ENCODE measurements around the gene KDM4C. TPM values are rescaled to one million over a fixed set of nuclear protein-coding genes. Genes with fewer than 3 reads are reported as not detected.
"Not testable (repeated sequence)": the region's sequence is repeated elsewhere in the genome, so short reads cannot be mapped to it uniquely, and the experiment has no call there.

KDM4C gene
- total RNA-seq, 1 experiment from 2014 or later: 11.5 TPM

GRCh38 chr9:7030943-7031342, 273.2 kb downstream of the KDM4C start:
- DNase-seq (ENCODE audit: low read depth): not testable (repeated sequence)

DNA sequence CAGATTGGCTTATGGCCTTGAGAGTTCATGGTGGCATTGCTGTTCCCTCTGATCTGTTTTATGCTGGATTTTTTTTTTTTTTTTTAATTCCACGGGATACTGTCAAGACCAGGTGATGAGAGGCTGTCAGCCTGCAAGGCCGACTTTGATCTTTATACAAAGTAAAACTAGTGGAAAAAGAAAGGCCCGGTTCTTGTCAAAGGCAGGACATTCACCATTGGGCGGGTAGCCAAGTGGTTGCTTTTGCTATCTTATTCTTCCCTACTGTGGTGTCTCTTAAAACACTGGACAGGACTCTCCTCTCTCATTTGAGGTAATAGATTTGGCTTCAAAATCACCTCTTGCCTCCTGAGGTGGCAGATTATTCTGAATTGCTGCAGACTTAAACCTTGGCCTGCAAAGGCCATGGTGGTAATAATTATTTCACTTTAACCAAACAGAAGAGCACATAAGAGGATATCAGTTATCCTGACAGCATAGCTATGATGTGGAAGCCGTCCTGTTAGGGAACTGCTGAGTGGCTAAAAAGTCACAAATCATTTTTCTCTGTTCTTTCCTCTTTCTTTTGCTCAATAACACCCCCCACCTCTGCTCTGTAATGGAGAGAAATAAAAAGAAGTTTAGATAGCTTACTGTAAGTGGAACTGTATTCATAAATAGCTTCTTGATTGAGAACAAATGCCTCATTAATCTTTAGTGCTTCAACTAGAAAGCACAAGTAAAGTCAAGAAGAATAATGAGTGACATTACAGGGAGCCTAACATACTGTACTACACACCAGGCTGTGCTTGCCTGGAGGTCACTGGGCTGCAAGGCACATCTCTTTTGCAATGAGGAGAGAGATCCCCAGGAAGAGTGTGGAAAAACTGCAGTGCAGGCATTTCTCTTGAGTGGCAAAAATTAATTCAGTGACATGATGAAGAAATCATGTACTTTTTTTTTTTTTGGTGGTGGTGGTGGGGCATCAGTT, 275.6 kb downstream of the KDM4C start:
- DNase-seq (ENCODE audit: low read depth): no peak

DNA sequence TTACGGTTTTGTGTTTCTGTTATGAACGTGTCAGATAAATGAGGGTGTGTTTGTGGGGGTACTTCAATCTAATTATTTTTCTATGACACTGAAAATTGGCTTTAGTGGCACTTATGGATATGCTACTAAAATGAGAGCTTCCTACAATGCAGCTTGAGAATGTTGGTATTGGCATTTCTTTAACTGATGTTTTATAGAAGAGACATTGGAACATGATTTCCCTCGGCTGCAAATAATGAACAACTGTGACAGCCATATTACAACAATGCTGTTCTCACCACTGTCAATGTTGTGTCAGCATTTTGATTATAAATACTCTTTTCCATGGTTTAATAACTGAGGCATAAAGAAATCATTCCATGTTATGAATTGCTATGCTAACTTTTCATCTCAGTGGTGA, 279.4 kb downstream of the KDM4C start:
- DNase-seq (ENCODE audit: low read depth): no peak

GRCh38 chr9:7042124-7042523, 284.4 kb downstream of the KDM4C start:
- no peak for DNase-seq (ENCODE audit: low read depth)

- DNase-seq (ENCODE audit: low read depth): no peak
These were observed 287.6 kb downstream of the KDM4C start for GRCh38 chr9:7045361-7045760.

- no peak for DNase-seq (ENCODE audit: low read depth)
These were observed 293.9 kb downstream of the KDM4C start for GRCh38 chr9:7051711-7052110.

DNA sequence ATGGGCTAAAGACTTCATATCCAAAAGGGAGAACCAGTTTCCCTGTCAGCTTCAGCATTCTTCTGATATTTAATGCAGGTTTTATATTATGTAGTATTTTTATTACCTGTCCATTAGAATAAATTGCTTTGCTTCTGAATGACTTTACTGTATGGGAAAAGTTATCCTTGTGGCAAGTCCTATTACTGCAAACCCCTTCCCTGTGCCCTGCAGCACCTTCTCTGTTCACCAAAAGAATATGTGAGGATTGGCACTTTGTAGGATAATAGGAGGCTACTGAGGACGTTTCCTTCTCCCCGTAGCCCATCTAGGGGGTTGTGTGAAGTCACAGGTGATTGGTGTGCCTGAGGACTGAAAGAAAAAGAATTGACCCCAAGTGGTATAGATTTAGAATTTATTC, 296.1 kb downstream of the KDM4C start:
- DNase-seq (ENCODE audit: low read depth): no peak

DNA sequence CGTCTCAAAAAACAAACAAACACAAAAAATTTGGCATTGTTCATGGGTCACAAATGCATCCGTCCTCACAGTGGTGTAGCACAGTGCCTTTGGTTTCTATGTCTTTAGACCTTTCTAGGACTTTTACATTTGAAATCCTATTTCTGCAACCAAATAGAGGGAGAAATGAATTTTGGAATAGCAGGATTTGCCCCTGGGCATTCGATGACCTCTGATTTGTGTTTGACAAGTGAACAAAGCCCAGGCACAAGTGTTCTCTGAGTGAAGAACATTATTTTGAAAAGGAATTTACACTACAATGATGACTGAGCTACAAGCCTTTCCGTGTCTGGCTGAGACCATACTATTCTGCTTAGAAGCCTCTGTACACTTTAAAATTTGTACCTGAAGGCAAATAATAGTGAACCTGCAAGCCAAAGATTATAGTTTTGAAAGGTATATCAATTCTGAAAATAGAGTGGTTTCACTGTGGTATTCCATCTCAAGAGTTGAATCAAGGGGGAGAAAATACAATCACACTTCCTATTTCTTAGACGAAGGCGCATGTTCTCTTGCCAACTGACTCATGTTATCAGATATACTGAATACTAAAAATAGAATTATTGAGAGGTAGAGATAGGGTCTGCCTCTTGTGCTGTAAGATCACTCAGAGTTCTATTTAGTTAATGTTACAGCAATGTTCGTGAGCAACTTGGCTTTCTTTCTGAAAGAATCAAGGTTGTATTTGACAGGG, 297.6 kb downstream of the KDM4C start:
- DNase-seq (ENCODE audit: low read depth): no peak

DNA sequence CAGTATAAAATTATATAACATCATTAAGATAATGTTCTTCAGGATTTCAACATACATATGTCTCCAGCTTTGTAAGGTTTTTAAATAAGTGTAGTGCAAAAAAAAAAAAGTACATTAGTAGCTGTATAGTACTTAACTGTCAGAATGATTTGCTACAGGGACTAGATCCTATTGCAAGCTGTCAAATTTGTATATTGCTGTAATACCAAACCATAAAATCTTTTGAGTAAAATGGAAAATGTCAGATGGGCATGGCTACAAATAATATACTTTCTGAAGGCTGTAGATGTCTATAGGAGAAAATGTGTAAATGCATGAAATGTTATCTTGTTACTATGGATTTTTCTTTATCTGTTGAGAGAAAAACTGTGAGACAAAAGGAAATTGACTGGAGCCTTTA, 298.5 kb downstream of the KDM4C start:
- no peak for DNase-seq (ENCODE audit: low read depth)

GRCh38 chr9:7058473-7058872, 300.7 kb downstream of the KDM4C start:
- DNase-seq (ENCODE audit: low read depth): no peak

DNA sequence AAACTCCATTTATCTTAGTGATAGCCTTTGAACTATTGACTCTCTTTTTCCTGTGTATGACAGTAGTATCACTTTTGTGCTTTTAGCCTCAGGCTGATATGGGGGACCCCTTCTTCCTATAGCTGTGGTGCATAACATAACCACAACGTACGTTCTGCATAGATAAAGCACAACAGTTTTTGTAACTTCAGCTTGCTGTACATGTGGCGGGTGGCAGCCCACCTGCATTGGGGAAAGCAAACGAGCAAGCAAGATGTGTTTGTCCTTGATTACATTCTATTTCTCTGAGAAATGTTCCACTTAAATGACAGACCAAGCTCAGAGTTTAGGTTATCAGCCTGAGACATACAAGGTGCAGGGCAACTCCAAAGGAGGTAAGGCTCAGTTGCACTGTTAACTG, 309.4 kb downstream of the KDM4C start:
- DNase-seq (ENCODE audit: low read depth): no peak

- DNase-seq (ENCODE audit: low read depth): no peak
These were observed 314.1 kb downstream of the KDM4C start for GRCh38 chr9:7071916-7072315.

DNA sequence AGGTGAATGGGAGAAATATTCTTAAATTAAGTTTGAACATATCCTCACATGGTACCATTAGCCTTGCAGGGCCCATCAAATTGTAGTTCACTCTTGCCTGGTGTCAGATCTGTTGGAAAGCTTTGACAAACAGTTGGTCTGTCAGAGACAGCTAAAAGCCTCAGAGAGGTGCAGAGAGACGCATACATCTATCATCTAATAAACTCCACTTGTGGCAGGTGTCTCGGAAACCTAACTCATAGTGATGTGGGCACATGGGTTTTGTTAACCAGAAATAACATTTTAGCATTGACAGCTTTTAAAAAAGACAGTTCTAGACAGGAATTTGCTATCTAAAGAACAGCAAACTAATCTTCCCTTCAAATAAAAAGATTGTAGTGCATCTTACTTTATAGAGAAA, 315.9 kb downstream of the KDM4C start:
- no peak for DNase-seq (ENCODE audit: low read depth)

DNA sequence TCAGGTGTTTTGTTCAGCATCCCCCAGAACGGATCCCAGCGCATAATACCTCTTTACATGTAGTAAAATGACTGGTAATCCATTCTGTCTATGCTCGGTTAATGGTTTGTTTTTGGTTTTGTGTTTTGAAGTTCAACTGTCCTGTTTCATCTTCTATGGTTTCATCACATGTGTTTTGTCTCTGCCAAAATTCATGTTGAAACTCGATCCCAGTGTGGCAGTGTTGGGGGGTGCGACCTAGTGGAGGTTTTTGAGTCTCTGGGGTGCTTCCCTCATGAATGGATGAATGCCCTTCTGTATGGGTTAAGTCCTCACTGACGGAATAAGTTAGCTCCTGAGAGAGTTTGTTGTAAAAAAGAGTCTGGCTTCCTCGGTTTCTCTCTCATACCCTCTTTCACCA, 317.4 kb downstream of the KDM4C start:
- no peak for DNase-seq (ENCODE audit: low read depth)

- no peak for DNase-seq (ENCODE audit: low read depth)
These were observed 321.3 kb downstream of the KDM4C start for GRCh38 chr9:7079051-7079450.

- no peak for DNase-seq (ENCODE audit: low read depth)
These were observed 323.4 kb downstream of the KDM4C start for GRCh38 chr9:7081065-7081600.

DNA sequence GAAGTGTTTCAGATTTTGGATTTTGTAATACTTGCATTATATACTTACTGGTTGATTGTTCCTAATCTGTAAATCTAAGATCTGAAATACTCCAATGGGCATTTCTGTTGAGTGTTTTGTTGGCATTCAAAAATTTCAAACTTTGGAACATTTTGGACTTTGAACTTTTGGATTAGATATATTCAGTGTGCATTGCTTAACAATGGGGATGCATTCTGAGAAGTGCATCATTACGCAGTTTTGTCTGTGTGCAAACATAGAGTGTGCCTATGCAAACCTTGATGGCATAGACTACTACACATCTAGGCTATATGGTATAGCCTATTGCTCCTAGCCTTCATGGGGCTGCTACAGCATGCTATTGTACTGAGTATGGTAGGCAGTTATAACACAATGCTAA, 325.4 kb downstream of the KDM4C start:
- DNase-seq (ENCODE audit: low read depth): no peak

- no peak for DNase-seq (ENCODE audit: low read depth)
These were observed 327.6 kb downstream of the KDM4C start for GRCh38 chr9:7085357-7085756.

- no peak for DNase-seq (ENCODE audit: low read depth)
These were observed 328.6 kb downstream of the KDM4C start for GRCh38 chr9:7086389-7086788.

DNA sequence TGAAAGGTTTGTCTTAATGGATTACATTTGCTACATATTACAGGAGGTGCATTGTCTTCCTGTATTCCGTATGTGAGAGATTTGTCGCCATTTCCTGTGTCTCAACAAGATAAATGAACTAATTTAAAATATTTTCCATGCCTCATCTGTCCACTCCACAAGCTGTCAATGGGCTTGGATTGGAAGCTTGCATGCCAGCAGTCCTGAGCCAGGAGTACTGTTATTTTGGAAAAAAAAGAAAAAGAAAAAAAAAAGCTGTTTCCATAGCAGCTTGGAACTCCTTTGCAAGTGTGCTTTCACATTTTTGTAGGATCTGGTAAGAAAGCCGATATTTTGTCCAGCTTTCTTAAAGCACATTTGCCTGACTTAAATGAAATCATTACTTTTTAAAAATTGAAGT, 330.8 kb downstream of the KDM4C start:
- no peak for DNase-seq (ENCODE audit: low read depth)

DNA sequence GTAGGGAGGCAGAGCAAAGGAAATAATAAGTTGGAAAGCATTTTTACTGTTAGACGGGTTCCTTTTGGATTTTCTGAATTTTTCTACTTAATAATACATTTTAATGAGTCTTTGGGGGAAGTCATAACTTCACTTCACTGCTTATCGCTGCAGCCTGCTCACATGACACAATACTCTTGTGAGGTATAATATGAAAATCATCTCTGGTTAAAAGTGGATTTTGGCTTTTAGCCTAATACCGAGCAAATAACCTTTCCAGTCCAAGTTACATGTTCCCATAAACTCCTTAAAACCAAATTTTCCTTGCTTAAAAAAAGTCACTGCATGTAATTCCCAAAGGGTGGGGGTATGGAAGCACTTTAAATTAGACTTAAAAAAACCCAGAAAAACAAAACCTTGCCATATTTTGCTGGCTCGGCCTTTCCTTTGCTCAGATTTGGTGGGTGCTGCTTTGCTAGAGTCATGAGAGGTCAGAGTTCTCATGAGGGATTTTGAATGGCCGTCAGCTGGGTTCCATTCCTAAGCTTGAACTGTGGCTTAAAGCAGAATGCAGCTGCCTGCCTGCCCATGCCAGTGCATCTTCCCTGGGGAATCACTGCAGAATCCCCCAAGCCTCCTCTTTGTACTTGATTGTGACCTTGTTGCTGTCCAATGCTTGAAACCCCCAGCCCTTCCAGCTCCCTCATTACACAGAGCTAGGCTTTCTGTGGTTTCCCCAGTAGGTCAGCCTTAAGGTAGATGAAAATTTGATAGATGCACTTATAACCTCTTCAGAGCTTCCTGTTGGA, 331.8 kb downstream of the KDM4C start:
- no peak for DNase-seq (ENCODE audit: low read depth)

DNA sequence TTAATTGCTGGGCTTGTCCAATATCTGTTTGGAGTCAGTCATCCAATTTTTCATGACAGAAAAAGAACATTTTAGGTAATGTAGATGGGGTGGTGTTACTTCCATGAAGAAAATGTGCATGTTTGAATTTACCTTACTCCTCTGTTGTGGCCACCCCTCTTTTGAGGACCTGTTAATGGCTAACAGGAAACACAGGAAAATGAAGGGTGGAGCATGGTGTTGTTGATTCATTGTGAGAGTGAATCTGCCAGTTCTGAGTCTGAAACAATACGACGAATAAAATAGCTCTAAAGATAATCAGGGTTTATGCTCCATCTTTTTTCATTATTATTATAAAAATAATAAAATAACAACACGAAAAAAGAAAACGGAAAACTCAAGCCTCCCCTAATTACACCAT, 335.3 kb downstream of the KDM4C start:
- DNase-seq (ENCODE audit: low read depth): no peak
